Esophagus muscularis mucosa (tissue), 4 donors: ENCODE measurements around the gene SKIC3.

ENCODE experiments used
- CTCF ChIP-seq, 3 experiments: fragments of 200-600 bp in 2 of 3; fragments of 450-650 bp in 1 of 3; sonication (generic) in 2 of 3; IDR thresholded peaks; one replicate each; pipeline ENCODE4 v1.5.1; 2017 to 2019; ENCODE audit warnings: antibody characterized with exemption in 3 of 3, mild to moderate bottlenecking in 2 of 3, moderate library complexity in 1 of 3
- EP300 ChIP-seq: sonication (generic); formaldehyde crosslinking; IDR thresholded peaks from one replicate; pipeline ENCODE4 v1.6.1; 2017; ENCODE audit warnings: antibody characterized with exemption
- POLR2AphosphoS5 ChIP-seq, 2 donors: sonication (generic); formaldehyde crosslinking; IDR thresholded peaks; one replicate each; pipeline ENCODE4 v1.6.1; 2017; ENCODE audit warnings: antibody characterized with exemption in 2 of 2

GRCh38 chr5:95520206-95520605 lies 34.6 kb downstream of the SKIC3 start:
- no peak for TF ChIP-seq CTCF (IDR thresholded peaks at IDR 0.05)
- no peak for TF ChIP-seq EP300
- TF ChIP-seq POLR2AphosphoS5 (IDR thresholded peaks at IDR 0.05), result no peak
